Thyroid gland (tissue), 4 donors: Measurements from ENCODE around the gene AFAP1L2.

ENCODE experiments used
- POLR2A ChIP-seq, 2 donors: fragments of 450-650 bp; IDR thresholded peaks; one replicate each; pipeline ENCODE4 v1.6.1; 2017; ENCODE audit warnings: antibody characterized with exemption in 2 of 2, mild to moderate bottlenecking in 2 of 2, moderate library complexity in 1 of 2
- TF ChIP-seq, protein P1 (sequence below), 6 experiments: fragments of 200-600 bp in 3 of 6; fragments of 450-650 bp in 3 of 6; sonication (generic) in 3 of 6; IDR thresholded peaks; one replicate each; pipeline ENCODE4 v1.5.1; 2016 to 2019; ENCODE audit warnings: antibody characterized with exemption in 6 of 6, mild to moderate bottlenecking in 2 of 6, inconsistent platforms in 1 of 6, moderate library complexity in 1 of 6

DNA sequence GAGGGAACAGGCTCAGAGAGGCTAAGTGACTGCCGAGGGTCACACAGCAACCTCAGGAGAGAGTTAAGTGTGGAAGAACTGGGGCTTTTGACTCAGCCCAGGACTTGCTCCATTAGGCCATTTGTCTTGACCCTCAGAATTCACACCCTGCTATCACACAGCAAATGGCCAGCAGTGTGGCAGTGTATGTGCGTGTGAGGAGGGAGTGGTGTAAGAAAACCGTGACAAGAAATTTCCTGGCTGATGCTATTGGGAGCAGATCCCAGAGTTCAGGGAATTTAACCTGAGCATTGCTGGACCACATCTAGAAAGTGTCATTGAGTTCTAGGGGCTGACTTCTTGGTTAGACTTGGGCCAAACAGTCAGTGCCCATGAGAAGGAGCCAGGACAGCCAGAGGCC is 146.8 kb downstream of the AFAP1L2 start:
- TF ChIP-seq, protein P1, sequence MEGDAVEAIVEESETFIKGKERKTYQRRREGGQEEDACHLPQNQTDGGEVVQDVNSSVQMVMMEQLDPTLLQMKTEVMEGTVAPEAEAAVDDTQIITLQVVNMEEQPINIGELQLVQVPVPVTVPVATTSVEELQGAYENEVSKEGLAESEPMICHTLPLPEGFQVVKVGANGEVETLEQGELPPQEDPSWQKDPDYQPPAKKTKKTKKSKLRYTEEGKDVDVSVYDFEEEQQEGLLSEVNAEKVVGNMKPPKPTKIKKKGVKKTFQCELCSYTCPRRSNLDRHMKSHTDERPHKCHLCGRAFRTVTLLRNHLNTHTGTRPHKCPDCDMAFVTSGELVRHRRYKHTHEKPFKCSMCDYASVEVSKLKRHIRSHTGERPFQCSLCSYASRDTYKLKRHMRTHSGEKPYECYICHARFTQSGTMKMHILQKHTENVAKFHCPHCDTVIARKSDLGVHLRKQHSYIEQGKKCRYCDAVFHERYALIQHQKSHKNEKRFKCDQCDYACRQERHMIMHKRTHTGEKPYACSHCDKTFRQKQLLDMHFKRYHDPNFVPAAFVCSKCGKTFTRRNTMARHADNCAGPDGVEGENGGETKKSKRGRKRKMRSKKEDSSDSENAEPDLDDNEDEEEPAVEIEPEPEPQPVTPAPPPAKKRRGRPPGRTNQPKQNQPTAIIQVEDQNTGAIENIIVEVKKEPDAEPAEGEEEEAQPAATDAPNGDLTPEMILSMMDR (IDR thresholded peaks at IDR 0.05) = no peak
- TF ChIP-seq POLR2A (IDR thresholded peaks at IDR 0.05) = no peak
